Sigmoid colon (tissue), 4 donors: ENCODE measurements around the gene CYLC1.

Source experiments
- CTCF ChIP-seq, 4 experiments: fragments of 450-650 bp in 3 of 4; fragments of 200-600 bp in 1 of 4; IDR thresholded peaks; one replicate each; pipeline ENCODE4 v1.5.1; 2016 to 2019; ENCODE audit warnings: antibody characterized with exemption in 4 of 4, mild to moderate bottlenecking in 3 of 4, moderate library complexity in 2 of 4
- EP300 ChIP-seq, 4 donors: sonication (generic); formaldehyde crosslinking; IDR thresholded peaks; one replicate each; pipeline ENCODE4 v1.6.1; 2017; ENCODE audit warnings: antibody characterized with exemption in 4 of 4
- POLR2A ChIP-seq, 2 donors: fragments of 450-650 bp; IDR thresholded peaks; one replicate each; pipeline ENCODE4 v1.6.1; 2016; ENCODE audit warnings: antibody characterized with exemption in 2 of 2, mild to moderate bottlenecking in 2 of 2, moderate library complexity in 2 of 2
- POLR2AphosphoS5 ChIP-seq, 4 donors: sonication (generic); formaldehyde crosslinking; IDR thresholded peaks; one replicate each; pipeline ENCODE4 v1.6.1; 2017; ENCODE audit warnings: antibody characterized with exemption in 4 of 4

DNA sequence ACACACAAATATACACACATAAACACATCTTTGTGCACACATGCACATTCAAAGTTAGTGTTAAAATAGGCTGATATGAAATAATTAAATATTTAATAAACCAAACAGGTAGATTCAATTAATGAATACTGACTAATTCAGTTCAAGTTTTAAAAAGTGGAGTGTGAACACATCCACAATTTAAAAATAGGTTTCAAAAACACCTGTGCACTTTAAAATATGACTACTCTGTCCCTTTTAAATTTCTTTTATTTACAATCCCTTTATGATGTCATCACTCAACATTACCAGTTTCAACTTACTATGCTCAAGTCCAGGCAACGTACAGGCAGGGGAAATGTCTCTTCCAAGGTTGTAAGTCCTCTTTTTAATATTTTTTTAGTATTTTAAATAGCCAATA, at the start of gene CYLC1:
- no peak for TF ChIP-seq EP300 (IDR thresholded peaks at IDR 0.05)
- TF ChIP-seq CTCF (IDR thresholded peaks at IDR 0.05) = no peak
- no peak for TF ChIP-seq POLR2A (IDR thresholded peaks at IDR 0.05)
- TF ChIP-seq POLR2AphosphoS5 (IDR thresholded peaks at IDR 0.05) = no peak
